Activated CD4-positive, alpha-beta T cell treated with anti-CD3 and anti-CD28 coated beads for 4 hours (primary cell): ENCODE results near the gene COMMD10.
"Not testable (repeated sequence)": the region's sequence is repeated elsewhere in the genome, so short reads cannot be mapped to it uniquely, and the experiment has no call there.

Experiments
- DNase-seq, 2 donors: peaks; one replicate each; pipeline ENCODE4 v3.0.0-alpha.2; 2020

The COMMD10 gene

GRCh38 chr5:116104941-116105340 is 20.1 kb downstream of the COMMD10 start:
- DNase-seq, result not testable (repeated sequence)

GRCh38 chr5:116115163-116115562 is 30.3 kb downstream of the COMMD10 start:
- no peak for DNase-seq

DNA sequence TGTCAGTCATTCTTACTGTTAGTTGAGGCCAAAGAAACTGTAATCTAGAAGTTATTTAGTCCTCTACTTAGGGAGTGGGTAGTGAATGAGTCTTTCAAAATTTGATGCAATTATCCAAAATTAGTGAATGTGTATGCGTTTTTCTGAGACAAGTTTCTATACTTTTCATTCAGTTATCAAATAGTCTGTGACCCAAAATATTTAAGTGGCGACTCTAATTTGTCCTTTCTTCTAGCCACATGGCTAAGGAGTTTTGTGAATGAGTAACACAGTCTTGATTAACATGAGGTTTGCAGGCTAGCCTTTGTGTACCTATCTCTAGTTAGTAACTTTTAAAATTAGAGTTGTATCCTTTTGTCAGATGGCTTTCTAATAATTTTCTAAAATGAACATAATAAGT is 45.6 kb downstream of the COMMD10 start:
- no peak for DNase-seq

DNA sequence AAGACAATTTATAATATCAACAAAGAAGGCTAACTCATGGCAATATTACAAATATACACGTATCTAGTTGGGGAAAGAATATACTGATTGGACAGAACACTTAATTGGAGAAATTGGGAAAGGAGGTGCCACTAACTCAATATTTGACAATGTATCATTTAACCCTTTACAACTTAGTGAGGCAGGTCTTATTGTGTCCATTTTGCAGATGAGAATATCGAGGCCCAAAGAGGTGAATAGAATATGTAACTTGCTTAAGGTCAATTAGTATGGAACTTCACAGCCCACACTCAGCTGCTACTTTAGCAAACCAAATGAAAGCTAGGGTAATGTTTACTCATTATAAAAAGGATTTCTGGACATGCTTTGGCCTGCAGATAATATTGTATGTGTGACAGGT is 46.2 kb downstream of the COMMD10 start:
- no peak for DNase-seq

GRCh38 chr5:116133281-116133680 is 48.5 kb downstream of the COMMD10 start:
- DNase-seq, result no peak

GRCh38 chr5:116135344-116135743 is 50.5 kb downstream of the COMMD10 start:
- peak; percentile 9 to 14 for DNase-seq

DNA sequence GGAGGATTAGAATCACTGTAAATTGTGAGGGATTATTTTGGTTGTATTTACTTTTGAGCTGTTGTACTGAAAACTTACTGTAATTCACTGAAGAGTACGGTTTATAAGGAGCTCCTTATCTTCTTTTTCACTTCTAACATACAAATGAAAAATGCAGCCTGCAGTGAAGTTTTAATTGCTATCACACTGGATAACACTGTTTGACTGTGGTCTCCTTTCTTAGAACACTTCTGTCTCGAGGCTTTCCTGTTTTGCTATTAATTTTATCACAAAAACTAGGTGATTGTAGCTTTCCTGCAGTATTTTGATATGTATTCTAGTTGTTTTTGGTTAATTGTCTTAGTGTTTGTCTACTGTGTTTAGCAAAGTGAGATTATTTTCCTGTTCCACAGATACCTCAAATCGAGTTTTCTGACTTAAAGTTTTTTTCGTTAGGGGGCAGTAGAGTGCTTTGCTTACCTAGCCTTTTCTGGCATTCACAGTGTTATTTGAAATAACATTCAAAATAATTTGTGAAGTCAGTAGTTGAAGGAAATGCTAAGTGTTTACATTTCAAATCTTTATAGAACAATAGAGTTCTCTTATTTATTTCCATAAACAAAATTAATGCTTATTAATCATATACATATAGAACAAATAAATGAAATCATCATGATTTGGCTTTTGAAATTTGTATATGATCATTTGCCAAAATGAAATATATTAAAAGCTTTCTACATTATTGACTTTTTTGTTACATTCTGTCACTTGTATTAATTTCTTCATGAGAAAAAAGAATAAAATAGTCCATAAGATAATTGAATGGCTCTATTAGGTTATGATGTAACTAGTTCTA is 52.9 kb downstream of the COMMD10 start:
- DNase-seq, result no peak

- DNase-seq, result no peak
Measured at GRCh38 chr5:116142495-116142894, 57.7 kb downstream of the COMMD10 start.

DNA sequence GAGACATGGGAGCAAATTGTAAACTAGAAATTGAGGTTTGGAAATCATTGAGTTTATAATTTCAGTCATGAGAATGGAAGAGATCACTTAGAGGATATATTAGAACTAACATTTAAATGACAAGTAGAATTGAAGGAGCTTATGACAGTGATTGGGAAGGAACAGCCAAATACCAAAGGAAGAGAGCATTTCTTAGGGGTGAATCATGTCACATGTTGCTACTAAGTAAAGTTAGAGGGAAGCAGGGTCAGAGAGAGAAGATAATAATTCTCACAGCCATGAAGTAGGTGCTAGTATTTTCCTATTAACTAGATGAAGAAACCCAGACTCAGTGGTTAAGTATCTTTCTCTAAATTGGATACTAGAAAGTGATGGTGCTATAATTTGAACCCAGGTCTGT is 59.3 kb downstream of the COMMD10 start:
- no peak for DNase-seq

DNA sequence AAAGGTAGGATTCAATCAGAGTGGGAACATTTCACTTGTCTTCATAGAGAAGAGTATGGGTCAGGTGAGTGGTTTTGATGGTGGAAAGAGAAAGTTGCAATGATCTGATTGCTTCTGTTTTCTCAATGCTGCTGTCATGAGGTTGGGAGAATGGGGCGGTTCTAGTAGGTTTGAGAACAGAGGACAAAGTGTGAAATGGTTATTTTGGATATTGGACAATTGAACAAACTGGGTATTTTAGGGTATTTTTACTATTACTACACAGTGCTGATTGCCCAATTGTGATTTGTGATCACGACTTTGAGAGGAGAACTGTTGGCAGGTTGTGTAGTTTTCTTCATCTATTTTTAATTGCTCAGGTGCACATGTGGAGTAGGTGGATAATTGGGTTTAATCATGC is 60.2 kb downstream of the COMMD10 start:
- DNase-seq, result no peak

- DNase-seq, result no peak
Measured at GRCh38 chr5:116145416-116145815, 60.6 kb downstream of the COMMD10 start.

DNA sequence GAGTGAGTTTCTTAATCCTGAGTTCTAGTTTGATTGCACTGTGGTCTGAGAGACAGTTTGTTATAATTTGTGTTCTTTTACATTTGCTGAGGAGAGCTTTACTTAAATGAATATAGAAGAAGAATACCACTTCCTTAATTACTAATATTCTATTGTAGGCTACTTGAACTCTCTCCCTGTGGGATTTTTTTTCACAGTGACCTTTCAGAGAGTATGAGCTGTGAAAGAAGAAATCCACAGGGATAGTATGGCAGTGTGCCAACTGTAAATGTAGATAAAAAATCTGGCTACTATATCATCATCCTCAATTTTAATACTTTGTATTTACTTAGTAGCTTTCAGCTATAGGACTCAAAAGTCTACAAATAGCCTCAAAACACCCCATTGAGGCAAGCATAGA is 67.3 kb downstream of the COMMD10 start:
- no peak for DNase-seq

DNA sequence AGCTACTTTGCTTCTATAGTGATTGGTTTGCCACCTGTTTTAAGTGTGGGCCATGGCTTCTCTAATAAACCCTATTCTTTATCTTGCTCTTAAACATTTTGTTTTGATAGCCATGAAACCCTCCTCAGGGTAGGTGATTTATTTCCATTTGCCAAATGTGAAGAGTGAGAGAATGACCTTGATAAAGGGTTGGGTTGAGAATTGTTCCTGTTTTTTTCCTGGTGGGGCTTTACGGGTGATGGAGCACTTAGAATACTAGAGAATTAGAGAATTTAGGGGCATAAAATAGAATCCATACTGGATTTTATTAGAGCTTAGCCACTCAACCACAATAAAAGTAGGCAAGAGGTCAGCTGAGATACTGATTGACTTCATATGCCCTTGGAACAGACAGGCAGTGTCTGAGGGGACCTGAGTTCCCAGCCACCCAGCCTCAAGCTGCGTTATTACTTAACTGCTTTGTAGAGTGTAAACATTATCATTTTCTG is 68.9 kb downstream of the COMMD10 start:
- no peak for DNase-seq

GRCh38 chr5:116154252-116154651 is 69.4 kb downstream of the COMMD10 start:
- DNase-seq, result no peak

DNA sequence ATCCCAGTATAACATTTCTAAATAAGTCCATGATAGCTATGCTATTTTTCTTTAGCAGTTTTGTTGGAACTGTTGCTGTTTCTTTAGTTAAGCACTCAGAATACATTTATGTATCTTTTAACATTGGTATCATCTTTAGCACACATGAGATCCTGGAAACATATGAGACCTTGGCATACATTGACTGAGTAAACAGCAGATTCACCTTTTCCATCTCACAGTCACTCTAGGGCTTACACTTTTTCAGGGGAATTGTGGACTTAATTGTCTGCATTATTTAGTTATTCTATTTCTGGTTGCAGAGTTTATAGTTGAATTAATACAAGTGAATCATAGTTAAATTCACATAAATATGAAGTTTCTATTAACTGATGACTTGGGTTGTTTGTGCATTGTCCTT is 70.1 kb downstream of the COMMD10 start:
- DNase-seq, result no peak

GRCh38 chr5:116157902-116158301 is 73.1 kb downstream of the COMMD10 start:
- DNase-seq, result no peak

- DNase-seq, result no peak
Measured at GRCh38 chr5:116159006-116159405, 74.2 kb downstream of the COMMD10 start.

DNA sequence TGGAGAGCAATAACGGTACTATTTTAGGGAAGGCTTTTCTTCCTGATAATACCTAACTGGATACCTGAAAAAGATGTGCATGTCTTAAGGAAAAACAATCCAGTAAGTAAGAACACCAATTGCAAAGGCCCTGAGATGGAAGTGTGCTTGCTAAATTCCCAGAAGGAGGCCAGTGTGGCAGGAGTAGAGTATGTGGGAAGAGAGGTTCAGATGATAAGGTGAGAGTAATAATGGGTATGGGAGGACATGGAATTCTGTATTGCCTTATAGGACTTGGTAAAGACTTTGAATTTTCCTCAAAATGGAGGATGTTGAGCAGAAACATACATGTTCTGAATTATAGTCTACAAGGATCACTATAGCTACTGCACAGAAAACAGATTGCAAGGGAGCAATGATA is 89.3 kb downstream of the COMMD10 start:
- DNase-seq, result no peak

GRCh38 chr5:116176121-116176520 is 91.3 kb downstream of the COMMD10 start:
- DNase-seq, result no peak

DNA sequence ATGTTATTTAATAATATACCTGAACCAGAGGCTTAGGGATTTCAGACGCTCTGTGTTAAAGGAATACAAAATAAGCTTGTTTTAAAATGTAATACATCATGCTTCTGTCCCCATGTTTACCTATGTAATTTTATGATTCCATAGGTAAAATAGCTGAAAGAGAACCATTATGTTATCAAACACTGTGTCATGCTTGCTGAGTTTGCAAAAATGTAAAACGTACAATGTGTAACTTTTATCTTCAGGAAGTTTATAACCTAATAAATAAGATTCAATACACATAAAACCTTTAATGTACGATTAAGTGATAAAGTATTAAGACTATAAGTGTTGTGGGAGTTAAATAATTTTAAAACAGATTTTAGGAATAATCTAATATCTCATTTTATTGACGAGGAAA is 94.1 kb downstream of the COMMD10 start:
- no peak for DNase-seq

DNA sequence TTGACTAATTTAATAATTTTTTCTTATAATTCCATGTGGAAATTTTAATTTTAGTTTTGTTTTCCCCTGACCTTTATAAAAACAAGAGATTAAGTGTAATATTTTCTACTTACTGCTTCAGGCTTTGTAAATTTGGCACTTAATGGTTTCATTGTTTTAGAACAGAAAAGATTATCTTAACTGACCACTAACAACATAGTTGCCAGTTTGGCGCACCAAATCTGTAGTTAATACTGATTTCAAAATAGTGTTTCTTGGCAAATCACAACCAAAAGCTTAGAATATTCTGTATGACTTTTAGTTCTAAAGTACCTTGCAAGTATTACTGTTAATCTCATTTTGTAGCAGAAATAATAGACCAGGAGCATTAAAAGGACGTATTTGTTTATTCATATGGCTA is 124.3 kb downstream of the COMMD10 start:
- no peak for DNase-seq

DNA sequence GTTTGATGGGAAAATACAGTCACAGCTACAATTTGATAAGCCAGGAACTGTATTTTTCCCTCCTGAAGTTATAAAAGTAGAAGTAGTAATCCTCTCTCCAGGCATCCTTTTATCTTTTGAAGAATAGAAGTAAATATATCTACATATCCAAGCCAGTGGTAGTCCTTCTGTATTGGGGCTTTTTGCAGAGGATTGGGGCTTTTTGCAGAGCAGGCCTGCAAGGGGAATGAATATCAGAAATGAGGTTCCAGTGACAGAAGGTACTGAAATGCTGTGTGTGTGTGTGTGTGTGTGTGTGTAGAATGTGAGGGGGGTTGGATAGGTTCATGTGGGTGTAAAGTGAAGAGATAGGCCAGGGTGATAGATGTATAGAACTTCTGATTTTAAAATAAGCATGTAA is 127.4 kb downstream of the COMMD10 start:
- no peak for DNase-seq

- DNase-seq, result no peak
Measured at GRCh38 chr5:116216246-116216645, 131.4 kb downstream of the COMMD10 start.

- no peak for DNase-seq
Measured at GRCh38 chr5:116225281-116225922, 140.6 kb downstream of the COMMD10 start.
